Fibroblast of the aortic adventitia (primary cell): Measurements from ENCODE around the gene HECTD4. TPM values are rescaled to one million over a fixed set of nuclear protein-coding genes. Genes with fewer than 3 reads are reported as not detected.
"Not testable (repeated sequence)": the region's sequence is repeated elsewhere in the genome, so short reads cannot be mapped to it uniquely, and the experiment has no call there.

Experiments used
- DNase-seq: peaks from one replicate; pipeline ENCODE4 v3.0.0-alpha.2; 2010; ENCODE audit warnings: low read depth
- H3K4me3 ChIP-seq: 2 replicates; pipeline ENCODE4 v1.5.1; 2011; ENCODE audit warnings: low read depth, mild to moderate bottlenecking, control low read depth, low read length, moderate library complexity
- total RNA-seq: library from RNA; depleted of rRNA; stranded (reverse); fragments of >200 nt; gene quantifications from 2 replicates; pipeline ENCODE4 v1.2.3, GENCODE V29; 2012; ENCODE audit warnings: low replicate concordance
- TF ChIP-seq, protein P1 (sequence below): IDR thresholded peaks from 2 replicates; pipeline ENCODE4 v1.5.1; 2011; ENCODE audit warnings: mild to moderate bottlenecking, low read length, control low read depth, inconsistent platforms; ENCODE audit not compliant: insufficient read depth

The HECTD4 gene
- total RNA-seq, 1 donor: 22.1 TPM

DNA sequence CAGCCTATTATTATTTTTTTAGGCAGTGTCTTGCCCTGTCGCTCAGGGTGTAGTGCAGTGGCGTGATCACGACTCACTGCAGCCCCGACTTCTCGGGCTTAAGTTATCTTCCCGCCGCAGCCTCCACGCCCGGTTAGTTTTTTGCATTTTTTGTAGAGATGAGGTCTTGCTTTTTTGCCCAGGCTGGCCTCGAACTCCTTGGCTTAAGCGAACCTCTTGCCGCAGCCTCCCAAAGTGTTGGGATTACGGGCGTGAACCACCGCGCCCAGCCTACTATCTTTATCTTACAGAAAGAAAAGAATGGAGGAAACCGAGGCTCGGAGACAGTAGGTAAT lies 36.0 kb upstream of the HECTD4 start:
- DNase-seq: no peak
- peak overlapping the region; percentile 88 for H3K4me3 ChIP-seq
- TF ChIP-seq, protein P1, sequence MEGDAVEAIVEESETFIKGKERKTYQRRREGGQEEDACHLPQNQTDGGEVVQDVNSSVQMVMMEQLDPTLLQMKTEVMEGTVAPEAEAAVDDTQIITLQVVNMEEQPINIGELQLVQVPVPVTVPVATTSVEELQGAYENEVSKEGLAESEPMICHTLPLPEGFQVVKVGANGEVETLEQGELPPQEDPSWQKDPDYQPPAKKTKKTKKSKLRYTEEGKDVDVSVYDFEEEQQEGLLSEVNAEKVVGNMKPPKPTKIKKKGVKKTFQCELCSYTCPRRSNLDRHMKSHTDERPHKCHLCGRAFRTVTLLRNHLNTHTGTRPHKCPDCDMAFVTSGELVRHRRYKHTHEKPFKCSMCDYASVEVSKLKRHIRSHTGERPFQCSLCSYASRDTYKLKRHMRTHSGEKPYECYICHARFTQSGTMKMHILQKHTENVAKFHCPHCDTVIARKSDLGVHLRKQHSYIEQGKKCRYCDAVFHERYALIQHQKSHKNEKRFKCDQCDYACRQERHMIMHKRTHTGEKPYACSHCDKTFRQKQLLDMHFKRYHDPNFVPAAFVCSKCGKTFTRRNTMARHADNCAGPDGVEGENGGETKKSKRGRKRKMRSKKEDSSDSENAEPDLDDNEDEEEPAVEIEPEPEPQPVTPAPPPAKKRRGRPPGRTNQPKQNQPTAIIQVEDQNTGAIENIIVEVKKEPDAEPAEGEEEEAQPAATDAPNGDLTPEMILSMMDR: no peak

DNA sequence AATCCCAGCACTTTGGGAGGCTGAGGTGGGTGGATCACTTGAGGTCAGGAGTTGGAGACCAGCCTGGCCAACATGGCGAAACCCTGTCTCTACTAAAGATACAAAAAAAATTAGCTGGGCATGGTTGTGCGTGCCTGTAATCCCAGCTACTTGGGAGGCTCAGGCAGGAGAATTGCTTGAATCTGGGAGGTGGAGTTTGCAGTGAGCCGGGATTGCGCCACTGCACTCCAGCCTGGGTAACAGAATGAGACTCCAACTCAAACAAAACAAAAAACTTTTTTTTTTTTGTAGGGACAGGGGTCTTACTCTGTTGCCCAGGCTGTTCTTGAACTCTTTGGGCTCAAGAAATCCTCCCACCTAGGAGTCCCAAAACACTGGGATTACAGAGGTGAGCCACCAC lies 33.2 kb upstream of the HECTD4 start:
- H3K4me3 ChIP-seq, DNase-seq: not testable (repeated sequence)

DNA sequence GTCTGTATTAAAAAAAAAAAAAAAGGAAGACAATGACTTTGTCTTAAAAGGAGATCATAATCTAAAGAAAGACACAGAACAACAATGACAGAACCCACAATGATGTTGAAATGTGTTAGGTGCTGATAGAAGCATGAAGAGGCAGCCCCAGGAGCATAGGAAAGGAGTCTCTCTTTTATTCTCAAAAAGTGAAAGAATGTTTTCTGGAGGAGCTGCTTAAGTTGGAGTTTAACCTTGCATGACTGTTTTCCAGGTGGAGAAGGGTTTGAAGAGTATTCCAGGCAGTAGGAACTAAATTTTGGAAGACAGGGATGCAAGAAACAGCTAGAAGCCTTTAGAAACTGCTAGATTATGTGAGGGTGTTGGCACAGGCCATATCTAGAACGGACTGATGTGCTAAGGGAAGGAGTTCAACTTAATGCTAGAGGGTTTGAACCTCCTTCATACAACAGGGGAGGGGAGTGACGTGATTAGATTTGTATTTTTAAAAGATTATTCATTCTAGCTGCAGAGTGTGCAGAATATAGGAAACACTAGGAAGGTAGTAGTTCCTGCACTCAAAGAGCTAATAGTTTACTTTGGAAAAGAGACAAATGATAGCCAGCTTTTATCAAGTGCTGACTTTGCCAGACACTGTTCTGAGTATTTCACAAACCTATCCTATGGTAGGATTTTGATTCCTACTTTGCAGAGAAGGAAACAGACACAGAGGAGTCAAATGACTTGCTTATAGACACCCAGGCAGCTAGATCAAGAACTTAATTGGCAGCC lies 31.8 kb upstream of the HECTD4 start:
- DNase-seq: no peak
- no peak overlapping the region for H3K4me3 ChIP-seq
- TF ChIP-seq, protein P1: no peak

DNA sequence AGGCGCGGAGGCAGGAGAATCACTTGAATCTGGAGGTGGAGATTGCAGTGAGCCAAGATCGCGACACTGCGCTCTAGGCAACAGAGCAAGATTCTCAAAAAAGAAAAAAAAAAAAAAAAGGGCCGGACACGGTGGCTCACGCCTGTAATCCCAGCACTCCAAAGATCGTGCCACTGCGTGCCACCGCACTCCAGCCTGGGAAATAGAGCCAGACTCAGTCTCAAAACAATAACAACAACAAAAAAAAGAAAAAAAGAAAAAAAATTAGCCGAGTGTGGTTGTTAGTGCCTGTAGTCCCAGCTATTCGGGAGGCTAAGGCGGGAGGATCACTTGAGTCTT lies 27.6 kb upstream of the HECTD4 start:
- no peak overlapping the region for H3K4me3 ChIP-seq
- DNase-seq: no peak
- TF ChIP-seq, protein P1: no peak

DNA sequence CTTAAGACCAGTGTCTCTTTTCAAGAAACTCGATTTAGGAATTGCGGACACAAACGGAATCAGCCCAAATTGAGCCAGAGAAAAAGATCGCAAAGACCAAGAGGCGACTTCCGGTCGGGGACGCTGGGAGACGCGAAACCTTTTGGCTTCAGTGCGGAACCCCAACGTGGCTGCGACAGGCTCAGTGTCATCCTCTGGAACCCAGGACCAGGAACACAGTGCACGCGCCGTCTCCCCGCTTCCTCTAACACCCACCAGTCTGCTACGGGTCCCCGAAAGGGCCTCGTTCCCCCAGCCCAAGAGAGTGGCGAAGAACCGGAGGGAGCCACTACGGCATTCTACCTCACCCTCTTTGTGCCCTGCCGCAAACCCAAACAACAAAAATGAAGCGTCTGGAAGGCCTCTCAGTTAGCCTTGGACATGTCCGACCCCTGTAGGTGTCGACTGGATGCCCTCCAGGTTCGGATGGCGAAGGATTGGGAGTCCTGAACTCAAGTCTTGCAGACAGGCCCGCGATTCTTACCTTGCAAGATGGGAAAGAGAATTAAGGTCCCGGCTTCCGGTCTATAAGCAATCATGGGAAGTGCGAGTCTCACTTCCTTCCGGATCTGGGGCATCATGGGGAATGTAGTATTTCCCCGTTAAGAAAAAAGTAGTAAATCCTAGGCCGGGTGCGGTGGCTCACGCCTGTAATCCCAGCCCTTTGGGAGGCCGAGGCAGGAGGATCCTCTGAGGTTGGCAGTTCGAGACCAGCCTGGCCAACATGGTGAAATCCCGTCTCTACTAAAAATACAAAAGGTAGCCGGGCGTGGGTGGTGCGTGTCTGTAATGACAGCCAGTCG lies 27.1 kb upstream of the HECTD4 start, which contains the start of gene RPL6:
RPL6 (minus strand) TSS at position 542 of the 842 bp plus-strand sequence. CDS start 949 bp downstream, outside the sequence.
- TF ChIP-seq, protein P1: no peak
- DNase-seq: peak; percentile 95
- H3K4me3 ChIP-seq: peak within 1 kb of the TSS; percentile 89

DNA sequence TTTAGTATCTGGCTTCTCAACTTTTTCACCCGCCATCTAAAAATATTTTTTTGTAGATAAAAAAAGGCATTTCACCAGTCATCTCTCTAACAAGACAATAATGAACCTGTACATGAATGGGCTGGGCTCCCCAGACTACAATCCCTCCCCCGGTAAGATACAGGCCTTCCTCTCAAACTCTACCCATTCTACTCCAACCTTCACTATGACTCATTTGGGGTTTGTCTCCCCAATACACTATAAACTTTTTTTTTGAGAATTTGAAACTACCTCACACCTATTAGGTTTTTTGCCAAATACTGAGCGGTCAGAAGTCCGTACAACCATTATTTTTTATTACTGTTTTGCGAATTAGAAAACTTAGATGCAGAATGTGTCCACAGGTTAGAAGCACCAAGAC lies 26.4 kb upstream of the HECTD4 start:
- TF ChIP-seq, protein P1: no peak
- DNase-seq: no peak
- peak overlapping the region; percentile 89 for H3K4me3 ChIP-seq

DNA sequence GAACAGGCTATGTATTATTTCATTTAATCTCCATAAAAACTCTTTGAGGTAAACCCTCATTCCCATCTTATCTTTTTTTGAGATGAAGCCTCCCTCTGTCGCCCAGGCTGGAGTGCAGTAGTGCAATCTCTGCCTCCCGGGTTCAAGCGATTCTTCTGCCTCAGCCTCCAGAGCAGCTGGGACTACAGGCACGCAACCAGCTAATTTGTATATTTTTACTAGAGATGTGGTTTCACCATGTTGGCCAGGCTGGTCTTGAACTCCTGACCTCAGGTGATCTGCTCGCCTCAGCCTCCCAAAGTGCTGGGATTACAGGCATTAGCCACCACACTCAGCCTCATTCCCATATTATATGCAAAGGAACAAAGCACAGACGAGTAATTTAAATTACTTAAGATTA lies 25.5 kb upstream of the HECTD4 start:
- peak overlapping the region; percentile 62 for H3K4me3 ChIP-seq
- not testable (repeated sequence) for DNase-seq
